Ascending aorta (tissue), 2 donors: ENCODE measurements around the gene CEBPE. TPM values are rescaled to one million over a fixed set of nuclear protein-coding genes. Genes with fewer than 3 reads are reported as not detected.

Experiments
- DNase-seq, 2 donors: peaks; one replicate each; pipeline ENCODE4 v3.0.0-alpha.2; 2019; ENCODE audit warnings: low spot score in 2 of 2
- H3K27ac ChIP-seq, 2 donors: fragments of 200-600 bp; sonication (generic); one replicate each; pipeline ENCODE4 v1.5.1; 2016 to 2017; ENCODE audit warnings: mild to moderate bottlenecking in 1 of 2
- H3K27me3 ChIP-seq: fragments of 200-600 bp; sonication (generic); one replicate; pipeline ENCODE4 v1.5.1; 2017
- H3K36me3 ChIP-seq, 2 donors: fragments of 200-600 bp; sonication (generic); one replicate each; pipeline ENCODE4 v1.5.1; 2016
- H3K4me1 ChIP-seq, 2 donors: fragments of 200-600 bp; sonication (generic); one replicate each; pipeline ENCODE4 v1.5.1; 2016 to 2017; ENCODE audit warnings: mild to moderate bottlenecking in 1 of 2
- H3K4me3 ChIP-seq, 2 donors: fragments of 200-600 bp; sonication (generic); one replicate each; pipeline ENCODE4 v1.5.1; 2016 to 2017; ENCODE audit warnings: mild to moderate bottlenecking in 1 of 2
- H3K9me3 ChIP-seq, 2 donors: fragments of 200-600 bp; sonication (generic); one replicate each; pipeline ENCODE4 v1.5.1; 2016
- intact Hi-C: fragments of 100-400 bp; cut with DNase I; formaldehyde crosslinking; loops from one replicate; pipeline ENCODE4 v1.15.1; 2023
- total RNA-seq: library from RNA; depleted of rRNA; stranded (reverse); fragments of >200 nt; gene quantifications from one replicate; pipeline ENCODE4 v1.1.0, GENCODE V29; 2016
- TF ChIP-seq, protein P1 (sequence below), 3 experiments: fragments of 200-600 bp in 2 of 3; fragments of 450-650 bp in 1 of 3; sonication (generic) in 2 of 3; IDR thresholded peaks; one replicate each; pipeline ENCODE4 v1.5.1; 2016 to 2019; ENCODE audit warnings: antibody characterized with exemption in 3 of 3, mild to moderate bottlenecking in 1 of 3, moderate library complexity in 1 of 3

CEBPE gene
- total RNA-seq, 1 donor from 2014 or later: not detected

GRCh38 chr14:23101213-23101970, 17.7 kb downstream of the CEBPE start:
- TF ChIP-seq, protein P1, sequence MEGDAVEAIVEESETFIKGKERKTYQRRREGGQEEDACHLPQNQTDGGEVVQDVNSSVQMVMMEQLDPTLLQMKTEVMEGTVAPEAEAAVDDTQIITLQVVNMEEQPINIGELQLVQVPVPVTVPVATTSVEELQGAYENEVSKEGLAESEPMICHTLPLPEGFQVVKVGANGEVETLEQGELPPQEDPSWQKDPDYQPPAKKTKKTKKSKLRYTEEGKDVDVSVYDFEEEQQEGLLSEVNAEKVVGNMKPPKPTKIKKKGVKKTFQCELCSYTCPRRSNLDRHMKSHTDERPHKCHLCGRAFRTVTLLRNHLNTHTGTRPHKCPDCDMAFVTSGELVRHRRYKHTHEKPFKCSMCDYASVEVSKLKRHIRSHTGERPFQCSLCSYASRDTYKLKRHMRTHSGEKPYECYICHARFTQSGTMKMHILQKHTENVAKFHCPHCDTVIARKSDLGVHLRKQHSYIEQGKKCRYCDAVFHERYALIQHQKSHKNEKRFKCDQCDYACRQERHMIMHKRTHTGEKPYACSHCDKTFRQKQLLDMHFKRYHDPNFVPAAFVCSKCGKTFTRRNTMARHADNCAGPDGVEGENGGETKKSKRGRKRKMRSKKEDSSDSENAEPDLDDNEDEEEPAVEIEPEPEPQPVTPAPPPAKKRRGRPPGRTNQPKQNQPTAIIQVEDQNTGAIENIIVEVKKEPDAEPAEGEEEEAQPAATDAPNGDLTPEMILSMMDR (IDR thresholded peaks at IDR 0.05): no peak
- Histone ChIP-seq H3K4me1 (peaks cover 0 to 10% of the 10 kb centered on the region in 2 donors), H3K4me3 (no peak overlapping the region), H3K27me3 (no peaks in the 10 kb centered on the region), H3K36me3 (peaks cover 10 to 22% of the 10 kb centered on the region in 2 donors), H3K27ac (no peak overlapping the region), H3K9me3 (no peaks in the 10 kb centered on the region)
- intact Hi-C loops: no loop called here
- peak in 1 of 2 donors; percentile 56 for DNase-seq

DNA sequence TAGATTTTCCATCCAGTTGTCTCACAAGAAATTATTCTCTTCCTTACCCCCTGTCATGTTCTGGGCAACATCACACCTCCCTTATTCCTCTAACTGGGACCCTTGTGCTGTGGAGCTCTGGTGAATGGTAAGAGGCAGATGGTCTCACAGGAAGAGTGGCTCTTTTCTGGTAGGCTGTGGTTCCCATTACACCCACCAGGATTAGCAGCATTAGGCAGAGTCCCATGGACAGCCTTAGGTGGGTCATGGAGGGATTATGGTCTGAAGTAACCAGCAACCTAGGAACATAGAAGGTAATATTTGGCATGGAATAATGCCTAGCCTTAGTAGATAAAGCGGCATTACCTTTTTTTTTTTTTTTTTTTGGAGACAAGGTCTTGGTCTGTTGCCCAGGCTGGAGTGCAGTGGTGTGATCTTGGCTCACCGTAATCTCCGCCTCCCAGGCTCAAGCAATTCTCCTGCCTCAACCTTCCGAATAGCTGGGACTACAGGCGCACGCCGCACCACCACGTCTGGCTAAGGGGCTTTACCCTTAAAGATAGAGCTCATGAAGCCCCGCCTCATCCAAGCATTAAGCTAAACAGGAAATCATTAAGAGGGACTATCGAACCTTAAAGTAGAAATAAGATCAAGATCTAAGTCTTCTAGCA, 19.7 kb downstream of the CEBPE start:
- Histone ChIP-seq H3K27ac (no peak overlapping the region), H3K27me3 (no peaks in the 10 kb centered on the region), H3K4me1 (peaks cover 0 to 10% of the 10 kb centered on the region in 2 donors), H3K9me3 (no peaks in the 10 kb centered on the region), H3K36me3 (peaks cover 10 to 22% of the 10 kb centered on the region in 2 donors), H3K4me3 (no peak overlapping the region)
- peak in 1 of 2 donors; percentile 42 for DNase-seq
- TF ChIP-seq, protein P1 (IDR thresholded peaks at IDR 0.05): no peak
- intact Hi-C loops: loop anchor here (5.0 kb wide), 2 partner anchors 188 to 227 kb away; partner anchors contain the start of genes HOMEZ and LRP10

- Histone ChIP-seq H3K27ac (no peak overlapping the region), H3K36me3 (peaks cover 10 to 26% of the 10 kb centered on the region in 2 donors), H3K9me3 (no peaks in the 10 kb centered on the region), H3K4me3 (no peak overlapping the region), H3K4me1 (peaks cover 0 to 18% of the 10 kb centered on the region in 2 donors), H3K27me3 (no peaks in the 10 kb centered on the region)
- TF ChIP-seq, protein P1 (IDR thresholded peaks at IDR 0.05): no peak
- intact Hi-C loops: loop anchor here (5.0 kb wide), 2 partner anchors 190 to 225 kb away; partner anchors contain the start of genes HOMEZ and LRP10
- DNase-seq: peak in 1 of 2 donors; percentile 35
These were observed 21.3 kb downstream of the CEBPE start for GRCh38 chr14:23097786-23098185.

GRCh38 chr14:23095196-23096108, 23.6 kb downstream of the CEBPE start, which contains the start of gene C14orf119:
Gene C14orf119, plus strand, starts transcription at chr14:23095505. Its CDS starts 2,154 bp downstream, at chr14:23097659.
- peaks cover 0 to 22% of the 10 kb centered on the region in 2 donors for H3K4me1 ChIP-seq
- peak; percentile 99 to 100 for DNase-seq
- intact Hi-C loops: loop anchor here (1.0 to 5.0 kb wide), 6 partner anchors 25 to 223 kb away; partner anchors contain the start of genes HOMEZ and LRP10

More at GRCh38 chr14:23095196-23096108, 23.6 kb downstream of the CEBPE start, which contains the start of gene C14orf119:
- H3K4me3 ChIP-seq: peak within 1 kb of the TSS; percentile 78 to 86
- TF ChIP-seq, protein P1 (IDR thresholded peaks at IDR 0.05): no peak
- no peaks in the 10 kb centered on the region for H3K27me3 ChIP-seq
- H3K27ac ChIP-seq: peak within 1 kb of the TSS; percentile 97 to 98
- peaks cover 19 to 40% of the 10 kb centered on the region in 2 donors for H3K36me3 ChIP-seq
- H3K9me3 ChIP-seq: no peaks in the 10 kb centered on the region
